NCI-H524 (cell line): ENCODE measurements around the gene UPK1A.
A peak's percentile ranks its signal among the peaks of the same experiment; 100 is the strongest.
"Not testable (repeated sequence)": the region's sequence is repeated elsewhere in the genome, so short reads cannot be mapped to it uniquely, and the experiment has no call there.

Source experiments
- DNase-seq, 2 experiments: peaks; one replicate each; lab custom pipeline; 2025; lab: John Stamatoyannopoulos, UW

The UPK1A gene

GRCh38 chr19:35717665-35718344 lies 51.5 kb downstream of the UPK1A start, which contains the start of gene KMT2B:
KMT2B (plus strand) TSS chr19:35718003; CDS start chr19:35718019, 16 bp downstream.
- DNase-seq, result no peak

DNA sequence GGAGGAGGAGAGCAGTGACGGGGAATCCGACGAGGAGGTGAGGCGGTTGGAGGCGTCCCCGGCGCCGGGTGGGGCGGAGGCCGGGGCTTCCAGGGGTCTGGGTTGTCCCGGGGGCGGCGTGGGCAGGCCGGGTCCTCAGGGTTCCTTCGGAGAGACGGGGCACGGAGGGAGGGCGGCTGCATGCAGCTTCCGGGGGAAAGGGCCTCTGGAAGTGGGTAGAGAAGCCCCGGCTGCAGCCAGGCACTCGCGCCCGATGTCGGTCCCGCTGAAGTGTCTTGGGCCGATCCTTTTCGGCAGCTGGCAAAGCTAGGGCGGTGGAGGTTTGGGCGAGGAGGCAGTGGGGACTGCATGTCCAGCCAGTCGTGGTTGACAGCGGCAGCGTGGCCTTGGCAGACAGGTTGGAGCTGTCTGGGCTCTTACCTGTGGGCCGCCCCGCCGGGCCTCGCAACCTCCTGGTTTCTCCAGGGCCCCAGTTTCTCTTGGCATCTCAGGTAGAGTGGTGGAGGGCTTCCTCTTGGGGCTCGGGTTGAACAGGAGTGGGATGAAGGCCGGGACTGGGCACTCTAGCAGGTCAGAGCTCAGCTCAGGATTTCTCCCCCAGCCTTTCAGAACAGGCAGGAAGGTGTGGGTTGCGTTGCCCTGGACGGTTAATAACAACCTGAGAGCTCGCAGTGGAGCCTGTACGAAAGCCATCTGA lies 52.2 kb downstream of the UPK1A start:
- peak in 1 of 2 experiments; percentile 54 for DNase-seq

DNA sequence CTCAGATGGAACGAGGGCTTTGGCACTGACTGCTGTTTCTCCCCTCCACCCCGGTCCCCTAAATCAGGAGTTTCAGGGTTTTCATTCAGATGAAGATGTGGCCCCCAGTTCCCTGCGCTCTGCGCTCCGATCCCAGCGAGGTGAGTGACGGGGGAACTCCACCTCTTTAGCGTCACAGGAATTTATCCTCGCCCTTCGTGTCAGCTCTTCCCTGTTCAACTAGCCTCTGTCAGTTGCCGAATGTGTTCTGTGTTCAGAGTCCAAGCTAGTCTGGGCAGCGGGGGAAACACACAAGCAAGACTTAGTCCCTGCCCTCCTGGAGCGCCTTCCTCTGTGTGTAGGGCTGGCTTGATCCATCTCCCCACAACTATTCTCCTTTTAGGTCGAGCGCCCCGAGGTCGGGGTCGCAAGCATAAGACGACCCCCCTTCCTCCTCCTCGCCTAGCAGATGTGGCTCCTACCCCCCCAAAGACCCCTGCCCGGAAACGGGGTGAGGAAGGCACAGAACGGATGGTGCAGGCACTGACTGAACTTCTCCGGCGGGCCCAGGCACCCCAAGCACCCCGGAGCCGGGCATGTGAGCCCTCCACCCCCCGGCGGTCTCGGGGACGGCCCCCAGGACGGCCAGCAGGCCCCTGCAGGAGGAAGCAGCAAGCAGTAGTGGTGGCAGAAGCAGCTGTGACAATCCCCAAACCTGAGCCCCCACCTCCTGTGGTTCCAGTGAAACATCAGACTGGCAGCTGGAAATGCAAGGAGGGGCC lies 53.3 kb downstream of the UPK1A start:
- no peak for DNase-seq

- no peak for DNase-seq
Observed at GRCh38 chr19:35720163-35720524, 53.8 kb downstream of the UPK1A start.

DNA sequence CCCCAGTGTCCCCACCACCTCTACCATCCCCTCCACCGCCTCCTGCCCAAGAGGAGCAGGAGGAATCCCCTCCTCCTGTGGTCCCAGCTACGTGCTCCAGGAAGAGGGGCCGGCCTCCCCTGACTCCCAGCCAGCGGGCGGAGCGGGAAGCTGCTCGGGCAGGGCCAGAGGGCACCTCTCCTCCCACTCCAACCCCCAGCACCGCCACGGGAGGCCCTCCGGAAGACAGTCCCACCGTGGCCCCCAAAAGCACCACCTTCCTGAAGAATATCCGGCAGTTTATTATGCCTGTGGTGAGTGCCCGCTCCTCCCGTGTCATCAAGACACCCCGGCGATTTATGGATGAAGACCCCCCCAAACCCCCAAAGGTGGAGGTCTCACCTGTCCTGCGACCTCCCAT lies 54.3 kb downstream of the UPK1A start:
- no peak for DNase-seq

DNA sequence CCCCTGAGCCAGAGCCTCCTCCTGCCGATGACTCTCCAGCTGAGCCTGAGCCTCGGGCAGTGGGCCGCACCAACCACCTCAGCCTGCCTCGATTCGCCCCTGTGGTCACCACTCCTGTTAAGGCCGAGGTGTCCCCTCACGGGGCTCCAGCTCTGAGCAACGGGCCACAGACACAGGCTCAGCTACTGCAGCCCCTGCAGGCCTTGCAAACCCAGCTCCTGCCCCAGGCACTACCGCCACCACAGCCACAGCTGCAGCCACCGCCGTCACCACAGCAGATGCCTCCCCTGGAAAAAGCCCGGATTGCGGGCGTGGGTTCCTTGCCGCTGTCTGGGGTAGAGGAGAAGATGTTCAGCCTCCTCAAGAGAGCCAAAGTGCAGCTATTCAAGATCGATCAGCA lies 55.1 kb downstream of the UPK1A start:
- no peak for DNase-seq

DNA sequence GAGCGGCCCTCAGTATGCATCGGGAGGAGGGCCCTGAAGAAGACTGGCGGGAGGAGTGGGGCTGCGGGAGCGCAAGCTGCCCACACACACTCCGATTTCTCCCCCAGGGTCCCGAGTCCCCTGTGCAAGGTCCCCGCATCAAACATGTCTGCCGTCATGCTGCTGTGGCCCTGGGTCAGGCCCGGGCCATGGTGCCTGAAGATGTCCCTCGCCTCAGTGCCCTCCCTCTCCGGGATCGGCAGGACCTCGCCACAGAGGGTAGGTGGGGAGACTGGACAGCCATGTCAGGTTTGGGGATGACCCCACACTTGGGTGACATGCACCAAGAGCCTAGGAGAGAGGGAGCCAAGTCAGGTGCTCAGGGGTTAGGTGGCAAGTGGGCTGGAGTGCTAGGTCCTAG lies 56.1 kb downstream of the UPK1A start:
- DNase-seq, result no peak

DNA sequence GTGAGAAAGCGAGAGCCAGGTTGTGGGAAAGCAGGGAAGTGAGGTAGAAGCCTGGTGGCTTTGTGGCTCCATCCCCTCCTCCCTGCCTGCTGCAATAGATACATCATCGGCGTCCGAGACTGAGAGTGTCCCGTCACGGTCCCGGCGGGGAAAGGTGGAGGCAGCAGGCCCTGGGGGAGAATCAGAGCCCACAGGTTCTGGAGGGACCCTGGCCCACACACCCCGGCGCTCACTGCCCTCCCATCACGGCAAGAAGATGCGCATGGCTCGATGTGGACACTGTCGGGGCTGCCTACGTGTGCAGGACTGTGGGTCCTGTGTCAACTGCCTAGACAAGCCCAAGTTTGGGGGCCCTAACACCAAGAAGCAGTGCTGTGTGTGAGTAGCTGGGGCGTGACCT lies 56.6 kb downstream of the UPK1A start:
- no peak for DNase-seq

DNA sequence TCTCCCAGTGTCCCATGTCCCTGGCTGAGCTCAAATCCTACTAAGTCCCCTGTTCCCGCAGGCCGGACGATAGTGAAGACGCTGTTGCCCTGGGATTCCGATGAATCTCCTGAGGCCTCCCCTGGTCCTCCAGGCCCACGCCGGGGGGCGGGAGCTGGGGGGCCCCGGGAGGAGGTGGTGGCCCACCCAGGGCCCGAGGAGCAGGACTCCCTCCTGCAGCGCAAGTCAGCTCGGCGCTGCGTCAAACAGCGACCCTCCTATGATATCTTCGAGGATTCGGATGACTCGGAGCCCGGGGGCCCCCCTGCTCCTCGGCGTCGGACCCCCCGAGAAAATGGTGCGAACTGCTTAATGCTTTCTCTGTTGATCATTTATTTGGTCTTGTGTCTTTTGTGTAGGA lies 57.4 kb downstream of the UPK1A start:
- no peak for DNase-seq

DNA sequence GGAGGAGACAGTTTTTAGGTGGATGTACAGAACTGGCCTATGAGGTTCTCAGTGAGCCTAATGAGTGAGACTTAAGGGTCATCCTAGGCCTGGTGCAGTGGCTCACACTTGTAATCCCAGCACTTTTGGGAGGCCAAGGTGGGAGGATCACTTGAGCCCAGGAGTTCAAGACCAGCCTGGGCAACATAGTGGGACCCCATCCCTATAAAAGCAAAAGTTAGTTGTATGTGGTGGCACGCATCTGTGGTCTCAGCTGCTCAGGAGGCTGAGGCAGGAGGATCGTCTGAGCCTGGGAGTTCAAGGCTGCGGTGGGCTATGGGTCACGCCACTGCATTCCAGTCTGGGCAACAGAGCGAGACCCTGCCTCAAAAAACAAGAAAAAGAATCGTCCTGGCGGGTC lies 57.8 kb downstream of the UPK1A start:
- DNase-seq, result not testable (repeated sequence)

DNA sequence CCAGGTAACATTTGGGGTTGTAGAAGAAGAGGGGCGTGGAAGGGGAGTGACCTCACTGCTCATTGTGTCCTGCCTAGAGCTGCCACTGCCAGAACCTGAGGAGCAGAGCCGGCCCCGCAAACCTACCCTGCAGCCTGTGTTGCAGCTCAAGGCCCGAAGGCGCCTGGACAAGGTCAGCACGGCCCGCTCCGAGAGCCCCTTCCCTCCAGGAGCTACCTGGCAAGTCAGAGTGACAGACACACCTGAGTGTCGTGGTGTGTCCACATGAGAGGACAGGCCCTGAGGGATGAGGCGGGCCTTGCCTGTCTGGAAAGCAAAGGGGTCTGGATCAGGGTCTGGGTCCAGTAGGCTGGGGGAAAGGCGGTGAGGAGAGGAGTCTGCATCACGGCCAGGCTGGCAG lies 58.2 kb downstream of the UPK1A start:
- DNase-seq, result no peak

DNA sequence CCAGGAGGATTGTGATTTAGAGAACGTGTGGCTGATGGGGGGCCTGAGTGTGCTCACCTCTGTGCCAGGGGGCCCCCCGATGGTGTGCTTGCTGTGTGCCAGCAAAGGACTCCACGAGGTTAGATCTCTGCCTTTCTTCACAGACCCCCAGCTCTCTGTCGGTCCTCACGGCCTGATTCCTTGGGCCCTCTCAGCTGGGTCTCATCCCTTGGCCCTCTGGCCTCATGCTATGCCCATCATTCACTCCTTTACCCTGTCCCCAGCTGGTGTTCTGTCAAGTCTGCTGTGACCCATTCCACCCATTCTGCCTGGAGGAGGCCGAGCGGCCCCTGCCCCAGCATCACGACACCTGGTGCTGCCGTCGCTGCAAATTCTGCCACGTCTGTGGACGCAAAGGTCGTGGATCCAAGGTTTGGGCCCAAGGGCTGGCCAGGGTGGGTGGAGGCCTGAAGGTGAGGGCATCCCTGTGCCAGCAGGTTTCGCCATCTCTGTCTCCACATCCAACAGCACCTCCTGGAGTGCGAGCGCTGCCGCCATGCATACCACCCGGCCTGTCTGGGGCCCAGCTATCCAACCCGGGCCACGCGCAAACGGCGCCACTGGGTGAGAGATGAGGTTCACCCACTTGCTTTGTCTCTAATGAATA lies 59.0 kb downstream of the UPK1A start:
- DNase-seq, result no peak

DNA sequence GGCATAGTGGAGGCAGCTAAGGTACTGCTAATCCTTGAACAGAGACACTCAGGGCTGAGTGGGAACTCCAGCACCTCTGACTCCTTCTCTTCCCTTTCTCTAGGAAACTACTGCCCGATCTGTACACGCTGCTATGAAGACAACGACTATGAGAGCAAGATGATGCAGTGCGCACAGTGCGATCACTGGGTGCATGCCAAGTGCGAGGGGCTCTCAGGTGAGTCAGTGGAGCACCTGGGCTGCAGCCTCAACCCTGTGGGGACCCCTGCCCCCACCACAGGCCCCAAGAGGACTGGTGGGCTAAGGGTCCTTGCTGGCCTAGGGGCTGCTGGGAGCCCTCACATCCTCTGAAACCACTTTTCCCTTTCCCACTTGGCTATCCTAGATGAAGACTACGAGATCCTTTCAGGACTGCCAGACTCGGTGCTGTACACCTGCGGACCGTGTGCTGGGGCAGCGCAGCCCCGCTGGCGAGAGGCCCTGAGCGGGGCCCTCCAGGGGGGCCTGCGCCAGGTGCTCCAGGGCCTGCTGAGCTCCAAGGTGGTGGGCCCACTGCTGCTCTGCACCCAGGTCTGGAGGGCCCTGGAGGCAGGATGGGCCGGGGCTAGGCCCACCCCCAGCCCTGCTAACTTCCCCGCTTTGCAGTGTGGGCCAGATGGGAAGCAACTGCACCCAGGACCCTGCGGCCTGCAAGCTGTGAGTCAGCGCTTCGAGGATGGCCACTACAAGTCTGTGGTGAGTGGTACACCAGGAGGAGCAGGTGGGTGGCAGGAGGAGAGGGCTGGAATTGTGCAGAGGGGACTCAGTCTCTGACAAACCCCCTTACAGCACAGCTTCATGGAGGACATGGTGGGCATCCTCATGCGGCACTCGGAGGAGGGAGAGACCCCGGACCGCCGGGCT lies 61.0 kb downstream of the UPK1A start:
- no peak for DNase-seq
